ENCODE results near the gene DIPK1A. TPM values are rescaled to one million over a fixed set of nuclear protein-coding genes. Genes with fewer than 3 reads are reported as not detected.
"Not testable (repeated sequence)": the region's sequence is repeated elsewhere in the genome, so short reads cannot be mapped to it uniquely, and the experiment has no call there.

DIPK1A gene
- total and polyA plus RNA-seq, 5 donors, result 4.4 to 10.1 (median 8.3) TPM

DNA sequence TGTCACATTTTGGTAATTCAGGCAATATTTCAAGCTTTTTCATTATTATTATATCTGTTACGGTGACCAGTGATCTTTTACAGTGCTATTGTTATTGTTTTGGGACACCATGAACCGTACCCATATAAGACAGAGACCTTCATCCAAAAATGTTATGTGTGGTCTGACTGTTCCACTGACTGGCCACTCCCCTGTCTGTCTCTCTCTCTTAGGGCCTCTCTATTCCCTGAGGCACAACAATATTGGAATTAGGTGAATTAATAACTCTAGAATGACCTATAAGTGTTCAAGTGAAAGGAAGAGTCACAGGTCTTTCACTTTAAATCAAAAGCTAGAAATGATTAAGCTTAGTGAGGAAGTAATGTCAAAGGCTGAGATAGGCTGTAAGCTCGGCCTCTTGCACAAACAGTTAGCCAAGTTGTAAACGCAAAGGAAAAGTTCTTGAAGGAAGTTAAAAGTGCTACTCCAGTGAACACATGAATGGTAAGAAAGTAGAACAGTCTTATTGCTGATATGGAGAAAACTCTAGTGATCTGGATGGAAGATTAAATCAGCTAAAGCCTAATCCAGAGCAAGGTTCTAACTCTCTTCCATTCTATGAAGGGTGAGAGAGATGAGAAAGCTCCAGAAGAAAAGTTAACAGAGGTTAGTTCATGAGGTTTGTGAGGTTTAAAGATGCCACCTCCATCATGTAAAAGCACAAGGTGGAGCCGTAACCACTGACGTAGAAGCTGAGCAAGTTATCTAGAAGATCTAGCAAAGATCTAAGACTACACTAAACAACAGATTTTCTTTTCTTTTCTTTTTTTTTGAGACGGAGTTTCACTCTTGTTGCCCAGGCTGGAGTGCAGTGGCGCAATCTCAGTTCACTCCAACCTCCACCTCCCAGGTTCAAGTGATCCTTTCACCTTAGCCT, 19.7 kb upstream of the DIPK1A start:
- ATAC-seq (no peak), DNase-seq (no peak)
- 82% methylated on average over 8 of the region's 8 CpGs for WGBS
- Histone ChIP-seq H3K9me3 (ENCODE audit: control insufficient read depth, low read length) (no peaks in the 10 kb centered on the region), H3K27ac (ENCODE audit: low read length) (no peak overlapping the region), H3K4me3 (ENCODE audit: low read length) (no peak overlapping the region), H3K27me3 (ENCODE audit: control insufficient read depth, insufficient read depth) (no peaks in the 10 kb centered on the region), H3K4me1 (ENCODE audit: control insufficient read depth, insufficient read depth, low read length) (no peaks in the 10 kb centered on the region)
- intact Hi-C loops (cut with DNase I), result no loop called here

GRCh38 chr1:92975551-92976232, 14.4 kb upstream of the DIPK1A start:
- no peak for ATAC-seq
- intact Hi-C loops (cut with DNase I), result no loop called here

GRCh38 chr1:92974112-92974511, 12.8 kb upstream of the DIPK1A start:
- DNase-seq; H3K27me3 ChIP-seq (ENCODE audit: control insufficient read depth, insufficient read depth); H3K9me3 ChIP-seq (ENCODE audit: control insufficient read depth, low read length); intact Hi-C loops (cut with DNase I); H3K4me1 ChIP-seq (ENCODE audit: control insufficient read depth, insufficient read depth, low read length); H3K27ac ChIP-seq (ENCODE audit: low read length); ATAC-seq; H3K4me3 ChIP-seq (ENCODE audit: low read length): not testable (repeated sequence)
- 88% methylated on average over 5 of the region's 5 CpGs for WGBS

More at GRCh38 chr1:92975551-92976232, 14.4 kb upstream of the DIPK1A start:
- Histone ChIP-seq H3K4me1 (ENCODE audit: control insufficient read depth, insufficient read depth, low read length) (peaks cover 4% of the 10 kb centered on the region), H3K27ac (ENCODE audit: low read length) (no peak overlapping the region), H3K4me3 (ENCODE audit: low read length) (no peak overlapping the region), H3K9me3 (ENCODE audit: control insufficient read depth, low read length) (no peaks in the 10 kb centered on the region), H3K27me3 (ENCODE audit: control insufficient read depth, insufficient read depth) (no peaks in the 10 kb centered on the region)
- WGBS, result 86% methylated on average over 7 of the region's 7 CpGs
- no peak for DNase-seq

DNA sequence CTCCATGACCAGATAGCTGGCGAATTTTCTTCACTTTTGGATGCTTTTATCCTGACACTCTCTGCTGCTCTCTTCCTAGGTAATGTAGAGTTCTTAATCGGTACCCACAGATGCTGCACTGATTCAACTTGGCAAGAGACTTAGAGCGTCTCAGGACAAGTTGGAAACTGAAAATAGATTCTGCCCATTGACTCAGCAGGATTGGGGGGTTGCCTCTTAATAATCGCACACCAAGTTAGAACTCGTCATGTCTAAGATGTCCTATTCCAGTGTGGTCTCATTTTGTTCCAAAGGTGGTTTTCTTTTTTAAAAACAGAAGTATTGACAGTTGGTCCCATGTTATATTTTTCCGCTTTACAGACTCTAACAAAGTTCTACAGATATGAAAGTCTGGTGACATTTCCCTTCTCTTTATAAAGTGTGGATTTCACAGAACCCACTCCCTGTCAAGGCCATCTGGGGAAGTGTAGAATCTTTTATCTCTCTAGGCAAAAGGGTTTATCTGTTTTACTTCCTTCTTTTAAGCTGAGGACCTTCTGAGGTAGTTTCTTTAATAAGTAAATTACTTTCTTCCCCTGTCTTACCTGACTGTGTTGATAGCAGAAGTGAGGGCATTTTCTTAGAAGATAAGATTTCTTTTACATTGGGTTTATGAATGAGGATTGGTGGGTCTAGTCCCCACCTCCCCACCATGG, 12.1 kb upstream of the DIPK1A start:
- no peaks in the 10 kb centered on the region for H3K27me3 ChIP-seq (ENCODE audit: control insufficient read depth, insufficient read depth)
- intact Hi-C loops (cut with DNase I), result no loop called here
- WGBS, result 73% methylated on average over 6 of the region's 6 CpGs
- H3K9me3 ChIP-seq (ENCODE audit: control insufficient read depth, low read length), result no peaks in the 10 kb centered on the region
- no peak overlapping the region for H3K27ac ChIP-seq (ENCODE audit: low read length)
- DNase-seq (no peak), ATAC-seq (no peak)
- peaks cover 4% of the 10 kb centered on the region for H3K4me1 ChIP-seq (ENCODE audit: control insufficient read depth, insufficient read depth, low read length)
- H3K4me3 ChIP-seq (ENCODE audit: low read length), result no peak overlapping the region

DNA sequence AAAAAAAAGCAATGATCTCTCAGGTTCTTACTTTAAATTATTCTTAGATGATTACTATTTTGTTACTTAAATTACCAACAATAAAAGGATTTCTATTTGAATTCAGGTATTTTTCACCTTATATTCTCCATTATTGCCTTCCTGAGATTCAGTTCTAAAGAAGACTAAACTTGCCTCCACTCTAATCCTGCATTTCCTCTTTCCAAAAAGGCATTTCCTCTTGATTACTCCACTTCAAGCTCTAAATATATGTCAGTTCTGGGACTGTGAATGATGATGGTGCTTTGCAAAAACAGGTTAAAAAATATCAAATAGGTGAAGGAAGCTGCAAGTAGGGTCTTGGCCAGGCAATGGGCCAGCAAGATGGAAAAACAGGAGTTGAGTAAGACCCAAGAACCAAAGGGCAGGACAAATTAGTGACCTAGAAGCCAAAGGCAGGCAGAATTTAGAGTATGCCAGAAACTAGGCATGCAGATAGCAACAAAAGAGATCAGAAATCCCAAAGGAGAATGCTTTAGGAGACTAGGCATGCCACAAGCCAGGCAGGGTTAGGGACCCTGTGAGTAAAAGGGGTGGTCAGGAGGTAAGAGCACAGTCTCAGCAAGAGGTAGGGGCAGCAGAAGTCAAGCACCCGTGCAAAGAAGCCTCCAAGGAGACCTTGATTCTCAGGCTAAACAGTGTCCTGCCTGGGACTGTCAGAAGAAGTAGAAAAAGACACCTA, 11.3 kb upstream of the DIPK1A start:
- Histone ChIP-seq H3K27me3 (ENCODE audit: control insufficient read depth, insufficient read depth) (no peaks in the 10 kb centered on the region), H3K4me3 (ENCODE audit: low read length) (no peak overlapping the region), H3K4me1 (ENCODE audit: control insufficient read depth, insufficient read depth, low read length) (peaks cover 4% of the 10 kb centered on the region), H3K9me3 (ENCODE audit: control insufficient read depth, low read length) (no peaks in the 10 kb centered on the region), H3K27ac (ENCODE audit: low read length) (no peak overlapping the region)
- ATAC-seq (no peak), DNase-seq (no peak)
- intact Hi-C loops (cut with DNase I), result no loop called here
- 63% methylated on average over 1 of the region's 1 CpG for WGBS

GRCh38 chr1:92971932-92972331, 10.7 kb upstream of the DIPK1A start:
- H3K27me3 ChIP-seq (ENCODE audit: control insufficient read depth, insufficient read depth); H3K4me1 ChIP-seq (ENCODE audit: control insufficient read depth, insufficient read depth, low read length); H3K4me3 ChIP-seq (ENCODE audit: low read length); H3K9me3 ChIP-seq (ENCODE audit: control insufficient read depth, low read length); intact Hi-C loops (cut with DNase I); ATAC-seq; DNase-seq; H3K27ac ChIP-seq (ENCODE audit: low read length): not testable (repeated sequence)
- 66% methylated on average over 6 of the region's 6 CpGs for WGBS

- 72% methylated on average over 7 of the region's 7 CpGs for WGBS
- Histone ChIP-seq H3K27ac (ENCODE audit: low read length) (no peak overlapping the region), H3K4me3 (ENCODE audit: low read length) (no peak overlapping the region), H3K9me3 (ENCODE audit: control insufficient read depth, low read length) (no peaks in the 10 kb centered on the region), H3K27me3 (ENCODE audit: control insufficient read depth, insufficient read depth) (no peaks in the 10 kb centered on the region), H3K4me1 (ENCODE audit: control insufficient read depth, insufficient read depth, low read length) (peaks cover 4% of the 10 kb centered on the region)
- intact Hi-C loops (cut with DNase I), result no loop called here
- DNase-seq, result no peak
- ATAC-seq, result peak in 1 of 2 donors; percentile 26
Measured at GRCh38 chr1:92970990-92971689, 9.9 kb upstream of the DIPK1A start.

GRCh38 chr1:92969517-92969916, 8.3 kb upstream of the DIPK1A start:
- H3K9me3 ChIP-seq (ENCODE audit: control insufficient read depth, low read length), result no peaks in the 10 kb centered on the region

DNA sequence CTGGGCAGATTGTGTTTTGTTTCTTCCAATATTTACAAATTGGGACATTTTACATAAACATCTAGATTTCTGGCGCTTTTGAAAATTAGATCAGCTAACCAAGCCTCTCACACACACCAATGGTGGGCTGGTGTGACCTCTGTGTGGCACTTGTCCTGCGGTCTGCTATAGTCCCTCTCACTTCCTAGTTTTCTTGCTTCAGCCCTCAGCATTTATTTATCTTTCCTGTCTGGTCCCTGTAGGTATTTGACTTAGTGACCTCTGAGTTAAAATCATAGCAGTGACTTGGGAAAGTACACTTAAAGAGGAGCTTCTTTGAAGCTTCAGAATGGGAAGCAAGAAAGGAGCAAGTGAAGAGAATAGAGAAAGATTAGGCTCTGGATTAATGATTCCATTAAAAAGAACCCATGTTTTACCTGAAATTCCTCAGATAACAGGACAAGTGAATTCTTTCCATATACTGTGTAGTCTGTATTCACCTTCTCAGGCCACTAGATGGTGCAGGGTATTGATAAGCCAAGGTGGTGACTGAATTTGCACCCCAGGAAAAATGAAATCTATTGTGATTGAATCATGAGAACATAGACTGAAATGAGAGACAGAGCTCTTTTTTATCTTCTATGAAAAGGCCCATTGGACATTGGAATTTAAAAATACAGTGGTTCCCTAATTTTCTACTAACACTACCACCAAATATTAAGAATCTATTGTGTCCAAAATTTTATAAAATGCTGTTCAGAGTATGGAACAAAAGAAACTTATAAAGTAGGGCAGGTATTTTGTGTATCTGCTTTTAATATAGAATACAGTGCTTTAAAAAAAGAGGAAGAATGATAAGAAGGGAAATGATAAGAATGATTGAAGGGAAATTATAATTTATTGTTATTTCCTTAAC, 7.1 kb upstream of the DIPK1A start:
- Histone ChIP-seq H3K9me3 (ENCODE audit: control insufficient read depth, low read length) (no peaks in the 10 kb centered on the region), H3K4me1 (ENCODE audit: control insufficient read depth, insufficient read depth, low read length) (peaks cover 4% of the 10 kb centered on the region), H3K27me3 (ENCODE audit: control insufficient read depth, insufficient read depth) (no peaks in the 10 kb centered on the region), H3K4me3 (ENCODE audit: low read length) (no peak overlapping the region), H3K27ac (ENCODE audit: low read length) (no peak overlapping the region)
- ATAC-seq, result no peak
- WGBS, result 51% methylated on average over 2 of the region's 2 CpGs
- intact Hi-C loops (cut with DNase I), result no loop called here
- no peak for DNase-seq

More at GRCh38 chr1:92969517-92969916, 8.3 kb upstream of the DIPK1A start:
- Histone ChIP-seq H3K27ac (ENCODE audit: low read length) (no peak overlapping the region), H3K4me1 (ENCODE audit: control insufficient read depth, insufficient read depth, low read length) (peaks cover 4% of the 10 kb centered on the region), H3K4me3 (ENCODE audit: low read length) (no peak overlapping the region), H3K27me3 (ENCODE audit: control insufficient read depth, insufficient read depth) (no peaks in the 10 kb centered on the region)
- DNase-seq (no peak), ATAC-seq (no peak)
- 90% methylated on average over 3 of the region's 3 CpGs for WGBS
- intact Hi-C loops (cut with DNase I), result no loop called here

Measured in right cardiac atrium (tissue), 5 donors.